Adrenal gland (tissue), 12 donors: ENCODE results near the gene LARP1. TPM values are rescaled to one million over a fixed set of nuclear protein-coding genes. Genes with fewer than 3 reads are reported as not detected.

ENCODE experiments used
- DNase-seq, 7 donors: peaks; one replicate each; pipeline ENCODE4 v3.0.0-alpha.2; 2019 to 2020
- H3K27ac ChIP-seq, 5 donors: fragments of 200-600 bp; sonication (generic) in 4 of 5; 1 replicate in 3 of 5; 2 replicates in 2 of 5; pipeline versions ENCODE4 v1.5.1 to v1.8.0; 2016 to 2020; ENCODE audit warnings: mild to moderate bottlenecking in 1 of 5
- H3K27me3 ChIP-seq: fragments of 200-600 bp; 2 replicates; pipeline ENCODE4 v1.8.0; 2021
- H3K36me3 ChIP-seq, 2 donors: fragments of 200-600 bp; replicated peaks in 1 of 2; 1 replicate in 1 of 2; 2 replicates in 1 of 2; pipeline versions ENCODE4 v1.5.1 to v1.8.0; 2018 to 2022
- H3K4me1 ChIP-seq, 2 donors: fragments of 200-600 bp; replicated peaks in 1 of 2; 1 replicate in 1 of 2; 2 replicates in 1 of 2; pipeline versions ENCODE4 v1.5.1 to v1.8.0; 2018 to 2021
- H3K4me3 ChIP-seq, 4 donors: fragments of 200-600 bp; sonication (generic) in 3 of 4; one replicate each; pipeline ENCODE4 v1.5.1; 2016 to 2018
- H3K9me3 ChIP-seq, 3 donors: fragments of 200-600 bp; sonication (generic) in 1 of 3; replicated peaks in 1 of 3; 1 replicate in 2 of 3; 2 replicates in 1 of 3; pipeline versions ENCODE4 v1.5.1 to v1.8.0; 2016 to 2021
- CTCF ChIP-seq, 6 experiments: fragments of 450-650 bp in 4 of 6; fragments of 200-600 bp in 2 of 6; sonication (generic) in 1 of 6; IDR thresholded peaks; 1 replicate in 5 of 6; 2 replicates in 1 of 6; pipeline versions ENCODE4 v1.5.1 to v1.8.0; 2016 to 2021; ENCODE audit warnings: antibody characterized with exemption in 6 of 6, mild to moderate bottlenecking in 2 of 6, moderate library complexity in 1 of 6
- POLR2A ChIP-seq, 2 donors: fragments of 450-650 bp; IDR thresholded peaks; one replicate each; pipeline ENCODE4 v1.6.1; 2017; ENCODE audit warnings: antibody characterized with exemption in 2 of 2, mild to moderate bottlenecking in 2 of 2, moderate library complexity in 1 of 2
- WGBS, 4 donors: extraction: QIAGEN DNeasy Blood & Tissue Kit in 2 of 4; methylation state at CpG; one replicate each; pipeline versions ENCODE4 v1.1.5 to v1.1.7; 2013 to 2017; 5-methylcytosine and 5-hydroxymethylcytosine counted together
- intact Hi-C, 2 donors: fragments of 100-400 bp; cut with DNase I; formaldehyde crosslinking; loops; one replicate each; pipeline versions ENCODE4 v1.14.1 to v1.15.0; 2022 to 2023
- polyA plus RNA-seq, 3 donors: library from polyadenylated mRNA; stranded (reverse); fragments of 200-250 nt in 2 of 3; fragments of 350-450 nt in 1 of 3; fragmentation: Illumina TruSeq in 1 of 3; extraction: RNeasy Lipid Tissue Mini Kit (QIAGEN cat#74804) in 1 of 3; gene quantifications; one replicate each; pipeline ENCODE4 v1.2.3, GENCODE V29; 2013 to 2014
- total RNA-seq, 9 donors: library from RNA; depleted of rRNA in 4 of 9; stranded (reverse); fragments of >200 nt in 4 of 9; fragments of 120-200 nt in 1 of 9; fragmentation: NEBNext Ultra II Directional in 1 of 9; extraction: Animal tissue kit (Norgen Biotek cat#: 25700) in 1 of 9; gene quantifications; one replicate each; pipeline versions ENCODE4 v1.1.0 to v1.2.4, GENCODE V29; 2013 to 2023
- donor health status: healthy with polysubstance abuse.
- donor health status: Bipolar disorder and iron deficiency.
- donor health status: DM: yes; HTN: yes; CAD: no.
- donor health status: DM: no; HTN: no; CAD: no.
- donor health status: DM: no; HTN: no; CAD: no.
- donor health status: DM: yes; HTN: yes; CAD: no.

LARP1 gene
- total and polyA plus RNA-seq, 12 donors, result 30.5 to 209 (median 126) TPM

DNA sequence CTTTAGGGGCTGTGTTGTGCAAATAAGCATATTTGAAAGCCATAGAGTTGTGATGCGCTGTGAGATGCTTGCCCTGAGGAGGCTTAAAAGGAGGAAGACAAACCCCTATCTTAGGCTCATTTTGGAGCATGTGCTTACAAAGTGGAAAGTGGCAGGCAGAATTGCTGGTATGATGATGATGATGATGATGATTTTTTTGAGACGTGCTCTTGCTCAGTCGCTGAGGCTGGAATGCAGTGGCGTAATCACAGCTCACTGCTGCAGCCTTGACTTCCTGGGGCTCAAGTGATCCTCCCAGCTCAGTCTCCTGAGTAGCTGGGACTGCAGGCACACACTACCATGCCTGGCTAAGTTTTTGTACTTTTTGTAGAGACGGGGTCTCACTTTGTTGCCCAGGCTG, 104.9 kb downstream of the LARP1 start:
- TF ChIP-seq CTCF (IDR thresholded peaks at IDR 0.05) (no peak), POLR2A (IDR thresholded peaks at IDR 0.05) (peak in 1 of 2 donors; percentile 97)
- Histone ChIP-seq H3K27me3 (no peaks in the 10 kb centered on the region), H3K36me3 (peaks cover 0 to 10% of the 10 kb centered on the region in 2 donors), H3K4me3 (peak overlapping the region in 2 of 4 donors; percentile 81 to 88), H3K27ac (peak overlapping the region; percentile 90 to 100 (median 99)), H3K4me1 (peaks cover 28 to 44% of the 10 kb centered on the region in 2 donors), H3K9me3 (no peaks in the 10 kb centered on the region)
- WGBS, 4 donors, result 14 to 22% (median 16%) methylated on average over 5 of the region's 5 CpGs
- peak; percentile 70 to 92 (median 84) for DNase-seq
- intact Hi-C loops, result loop anchor here in 1 of 2 donors (10.0 kb wide), 1 partner anchor 75 kb away; the partner anchor contains the start of gene GEMIN5

DNA sequence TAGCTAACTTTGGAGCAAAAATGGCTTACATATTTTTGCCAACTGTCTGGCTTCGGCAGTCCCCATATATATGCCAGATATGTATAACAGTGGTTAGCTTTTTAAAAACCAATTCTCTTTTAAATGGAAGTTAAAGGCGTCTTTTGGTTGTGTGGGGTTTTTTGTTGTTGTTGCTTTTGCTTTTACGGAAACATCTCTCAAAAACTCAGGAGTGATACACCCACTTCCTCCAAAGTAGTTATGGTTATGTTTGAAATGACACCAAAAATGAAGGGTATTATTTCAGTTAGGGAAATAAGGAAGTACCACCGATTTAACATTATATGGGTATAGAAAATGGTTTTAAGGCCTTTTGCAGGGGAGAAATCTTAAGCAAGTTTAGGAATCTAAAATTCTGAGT, 105.6 kb downstream of the LARP1 start:
- TF ChIP-seq POLR2A (IDR thresholded peaks at IDR 0.05) (no peak), CTCF (IDR thresholded peaks at IDR 0.05) (no peak)
- intact Hi-C loops, result loop anchor here in 1 of 2 donors (10.0 kb wide), 1 partner anchor 74 kb away; the partner anchor contains the start of gene GEMIN5
- Histone ChIP-seq H3K27ac (peak overlapping the region; percentile 36 to 100 (median 99)), H3K4me3 (peak overlapping the region in 1 of 4 donors; percentile 88), H3K9me3 (no peaks in the 10 kb centered on the region), H3K36me3 (peaks cover 0 to 16% of the 10 kb centered on the region in 2 donors), H3K4me1 (peaks cover 28 to 49% of the 10 kb centered on the region in 2 donors), H3K27me3 (no peaks in the 10 kb centered on the region)
- 27 to 38% (median 31%) methylated on average over 4 of the region's 4 CpGs for WGBS, 4 donors
- no peak for DNase-seq

DNA sequence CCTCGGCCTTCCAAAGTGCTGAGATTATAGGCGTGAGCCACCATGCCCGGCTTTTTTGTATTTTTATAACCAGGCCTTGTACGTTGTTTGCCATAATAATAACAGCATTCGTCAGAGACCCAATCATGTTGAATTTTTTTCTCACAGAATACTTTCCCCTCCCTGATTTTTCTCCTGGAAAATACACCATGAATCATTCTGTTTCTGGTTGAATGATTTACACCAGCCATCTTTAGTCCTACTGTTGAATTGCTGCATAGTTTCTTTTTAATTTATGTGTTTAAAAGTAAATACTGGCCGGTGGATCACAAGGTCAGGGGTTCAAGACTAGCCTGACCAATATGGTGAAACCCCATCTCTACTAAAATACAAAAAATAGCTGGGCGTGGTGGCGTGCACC, 106.8 kb downstream of the LARP1 start:
- WGBS, 4 donors, result 45 to 60% (median 47%) methylated on average over 8 of the region's 8 CpGs
- peak in 1 of 7 donors; percentile 40 for DNase-seq
- Histone ChIP-seq H3K27ac (peak overlapping the region in 4 of 5 donors; percentile 9 to 100 (median 99)), H3K36me3 (peaks cover 0 to 26% of the 10 kb centered on the region in 2 donors), H3K4me3 (peak overlapping the region in 1 of 4 donors; percentile 88), H3K4me1 (peaks cover 31 to 51% of the 10 kb centered on the region in 2 donors), H3K9me3 (no peaks in the 10 kb centered on the region), H3K27me3 (no peaks in the 10 kb centered on the region)
- intact Hi-C loops, result loop anchor here in 1 of 2 donors (10.0 kb wide), 1 partner anchor 73 kb away; the partner anchor contains the start of gene GEMIN5
- TF ChIP-seq POLR2A (IDR thresholded peaks at IDR 0.05), result peak in 1 of 2 donors; percentile 7
- TF ChIP-seq CTCF (IDR thresholded peaks at IDR 0.05), result no peak

- Histone ChIP-seq H3K9me3 (no peaks in the 10 kb centered on the region), H3K27me3 (no peaks in the 10 kb centered on the region), H3K27ac (peak overlapping the region in 1 of 5 donors; percentile 100), H3K36me3 (peaks cover 0 to 26% of the 10 kb centered on the region in 2 donors), H3K4me1 (peaks cover 30 to 49% of the 10 kb centered on the region in 2 donors), H3K4me3 (no peak overlapping the region)
- intact Hi-C loops, result loop anchor here in 1 of 2 donors (10.0 kb wide), 1 partner anchor 72 kb away; the partner anchor contains the start of gene GEMIN5
- peak in 1 of 7 donors; percentile 9 for DNase-seq
- TF ChIP-seq CTCF (IDR thresholded peaks at IDR 0.05) (no peak), POLR2A (IDR thresholded peaks at IDR 0.05) (no peak)
- 75 to 85% (median 81%) methylated on average over 2 of the region's 2 CpGs for WGBS, 4 donors
These were observed 107.6 kb downstream of the LARP1 start for GRCh38 chr5:154862766-154863165.
